T-helper 22 cell (primary cell): Measurements from ENCODE around the gene MTA2.
A peak's percentile ranks its signal among the peaks of the same experiment; 100 is the strongest.
"Not testable (repeated sequence)": the region's sequence is repeated elsewhere in the genome, so short reads cannot be mapped to it uniquely, and the experiment has no call there.

Experiments used
- DNase-seq: peaks from one replicate; pipeline ENCODE4 v3.0.0-alpha.2; 2020; ENCODE audit warnings: low read depth

Gene MTA2

DNA sequence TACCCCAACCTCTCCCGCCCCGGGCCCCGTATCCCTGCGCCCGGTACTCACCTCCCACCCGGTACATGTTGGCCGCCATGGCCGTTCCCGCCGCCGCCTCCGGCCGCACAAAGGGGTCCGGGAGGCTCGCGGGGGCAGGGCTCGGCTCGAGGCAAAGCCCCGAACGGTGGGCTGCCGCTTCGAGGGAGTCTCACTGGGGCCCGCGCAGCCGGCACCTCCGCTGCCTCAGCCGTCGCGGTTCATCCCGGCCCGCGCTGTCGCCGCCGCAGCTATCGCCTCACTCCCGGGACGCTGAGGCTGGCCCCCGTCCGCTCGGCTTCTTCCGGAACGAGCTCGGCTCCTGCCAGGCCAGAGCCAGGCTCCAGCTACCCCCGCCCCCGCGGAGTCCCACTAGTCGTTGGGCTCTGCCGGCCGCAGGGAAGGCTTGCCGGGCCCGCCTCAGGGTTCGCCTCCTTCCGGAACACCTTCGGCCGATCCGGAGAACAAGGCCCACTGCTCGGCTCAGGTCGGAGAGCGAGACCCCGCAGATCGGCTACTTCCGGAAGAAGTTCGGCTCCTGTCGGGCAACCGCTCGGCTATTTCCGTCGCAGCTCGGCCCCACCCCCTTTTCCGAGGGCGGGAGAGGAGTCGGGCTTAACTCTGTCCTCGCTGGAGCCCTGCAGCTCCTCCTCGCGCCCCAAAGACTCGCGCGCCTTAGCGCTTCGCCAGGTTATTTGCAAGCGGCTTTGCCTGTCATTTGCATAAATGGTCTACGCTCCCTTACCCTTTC, at the start of gene MTA2:
MTA2 (minus strand) TSS at position 494 of the 769 bp plus-strand sequence; CDS start at position 79, 415 bp downstream.
- peak; percentile 96 for DNase-seq

- not testable (repeated sequence) for DNase-seq
Measured at GRCh38 chr11:62650283-62650682, 48.6 kb upstream of the MTA2 start.

- DNase-seq: no peak
Measured at GRCh38 chr11:62649486-62649885, 47.8 kb upstream of the MTA2 start.

DNA sequence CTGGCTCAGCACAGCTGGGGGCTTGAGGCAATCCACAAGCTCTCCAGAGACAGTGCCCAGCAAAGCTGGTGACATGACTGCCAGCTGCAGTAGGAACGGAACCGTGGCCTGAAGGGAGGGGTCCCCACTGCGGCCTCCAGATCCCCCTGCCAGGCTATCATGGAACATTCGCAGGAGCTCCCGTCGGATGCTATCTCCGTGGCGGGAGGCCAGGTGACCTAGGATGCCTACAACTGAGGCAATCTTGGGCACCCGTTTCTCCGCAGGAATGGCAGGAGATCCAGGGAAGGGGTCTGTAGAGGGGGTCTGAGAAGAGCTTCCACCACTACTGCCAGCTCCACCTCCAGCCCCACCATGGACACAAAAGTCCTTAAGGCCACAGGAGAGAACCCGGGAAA, 47.3 kb upstream of the MTA2 start:
- DNase-seq: no peak

GRCh38 chr11:62648185-62648966, 46.7 kb upstream of the MTA2 start:
- no peak for DNase-seq

DNA sequence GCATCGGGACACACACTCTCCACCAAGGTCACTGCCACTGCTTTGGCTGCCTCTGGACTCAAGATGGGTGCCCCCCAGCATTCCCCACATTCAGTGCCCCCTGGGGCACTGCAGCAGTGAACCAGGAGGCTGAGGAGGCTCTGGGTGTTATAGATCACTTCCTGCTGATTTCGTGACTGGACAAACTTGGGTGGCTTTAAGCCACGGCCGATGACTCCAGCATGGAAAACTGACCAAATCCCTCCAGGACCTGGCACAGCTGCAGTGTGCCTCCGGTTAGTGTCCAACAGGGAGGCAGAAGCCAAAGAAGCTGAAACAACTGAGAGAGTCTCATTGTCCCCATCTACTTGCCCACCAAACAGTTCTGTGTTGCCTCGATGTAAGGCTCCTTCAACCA, 45.9 kb upstream of the MTA2 start:
- no peak for DNase-seq

DNA sequence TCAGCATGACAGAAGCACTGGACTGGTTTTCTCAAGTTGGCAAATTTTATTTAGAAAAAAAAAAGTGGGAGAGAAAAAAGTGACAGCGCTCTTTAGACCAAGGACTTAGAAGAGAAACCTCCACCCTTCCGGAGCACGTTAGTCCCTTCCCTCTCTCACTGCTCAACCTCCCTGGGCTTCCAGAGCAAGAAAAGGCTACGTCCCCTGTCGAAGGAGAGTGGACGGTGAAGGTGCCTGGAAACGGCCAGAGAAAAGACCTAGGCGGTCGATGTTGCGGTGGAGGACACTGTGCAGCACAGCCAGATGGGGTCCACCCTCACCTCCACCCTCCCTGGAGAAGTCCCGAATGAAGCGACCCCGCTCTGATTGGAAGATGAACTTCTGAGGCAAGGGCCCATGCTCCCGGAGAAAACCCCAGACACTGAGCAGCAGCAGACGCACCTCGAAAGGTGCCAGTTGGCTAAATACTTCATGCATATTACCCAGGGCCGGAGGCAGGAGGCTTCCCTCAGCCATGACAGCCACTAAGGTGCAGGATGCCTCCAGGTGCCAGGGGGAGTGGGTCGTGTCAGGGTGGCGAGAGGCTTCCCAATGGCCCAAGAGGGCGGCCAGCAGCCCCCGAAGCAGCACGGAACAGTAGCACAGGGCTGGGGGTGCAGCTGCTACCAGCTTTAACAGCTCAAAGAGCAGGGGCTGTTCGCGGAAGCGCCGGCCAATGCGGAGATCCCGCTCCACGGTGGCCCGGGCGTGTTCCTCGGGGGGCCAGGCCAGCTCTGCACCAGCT, 45.4 kb upstream of the MTA2 start:
- no peak for DNase-seq

- DNase-seq: peak; percentile 98
Measured at GRCh38 chr11:62645946-62646824, 44.5 kb upstream of the MTA2 start, which contains the start of gene GANAB. GANAB (minus strand) TSS chr11:62646613; CDS start chr11:62646599, 14 bp downstream.

DNA sequence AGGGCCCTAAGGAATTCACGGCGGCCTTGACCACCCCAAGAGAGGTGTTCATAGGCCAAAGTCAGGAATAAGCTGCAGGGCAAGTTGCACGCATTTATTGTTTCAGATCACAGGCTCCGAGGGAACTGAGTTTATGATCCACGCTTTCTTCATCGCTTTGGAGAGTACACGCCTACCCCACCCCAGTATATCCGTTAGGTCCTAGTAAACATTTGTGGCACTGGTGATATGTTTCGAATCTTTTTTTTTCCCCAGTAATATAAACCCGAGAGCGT, 43.9 kb upstream of the MTA2 start:
- DNase-seq: no peak

GRCh38 chr11:62644220-62644619, 42.6 kb upstream of the MTA2 start:
- no peak for DNase-seq

DNA sequence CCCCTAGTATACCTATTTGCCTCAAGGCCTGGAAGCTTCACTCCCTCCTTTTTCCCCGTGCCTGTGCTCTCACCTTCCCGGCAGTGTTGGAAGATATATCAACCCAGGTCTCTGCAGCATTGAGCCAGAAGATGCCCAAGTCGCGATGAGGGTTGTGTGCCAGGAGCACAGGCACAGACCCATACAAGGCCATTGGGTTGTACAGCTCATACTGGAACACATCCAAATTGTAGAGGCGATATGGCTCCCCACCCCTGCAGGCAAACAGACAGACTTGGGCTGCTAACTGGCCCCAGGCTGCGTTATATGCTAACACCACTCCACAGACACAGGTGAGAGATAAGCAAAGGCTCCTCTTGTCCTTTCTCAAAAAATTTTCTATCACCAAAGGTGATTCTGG, 30.8 kb upstream of the MTA2 start:
- DNase-seq: no peak

DNA sequence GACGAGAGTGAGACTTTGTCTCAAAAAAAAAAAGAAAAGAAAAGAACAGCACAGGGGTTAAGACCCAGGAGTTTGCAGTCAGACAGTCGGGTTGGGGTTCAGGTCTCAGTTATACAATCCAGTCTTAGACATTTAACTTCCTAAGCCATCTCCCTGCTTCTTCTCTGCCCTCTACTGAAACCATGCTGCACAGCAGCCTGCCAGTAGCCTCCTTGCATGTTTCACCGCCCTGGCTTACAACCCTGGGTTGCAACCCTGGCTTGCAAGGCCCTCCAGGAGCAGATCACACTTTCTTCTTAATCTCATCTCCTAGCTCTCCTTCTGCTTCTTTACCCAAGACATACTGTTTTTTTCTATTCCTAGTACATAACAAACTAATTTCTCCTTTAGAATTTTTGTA, 26.0 kb upstream of the MTA2 start:
- no peak for DNase-seq

DNA sequence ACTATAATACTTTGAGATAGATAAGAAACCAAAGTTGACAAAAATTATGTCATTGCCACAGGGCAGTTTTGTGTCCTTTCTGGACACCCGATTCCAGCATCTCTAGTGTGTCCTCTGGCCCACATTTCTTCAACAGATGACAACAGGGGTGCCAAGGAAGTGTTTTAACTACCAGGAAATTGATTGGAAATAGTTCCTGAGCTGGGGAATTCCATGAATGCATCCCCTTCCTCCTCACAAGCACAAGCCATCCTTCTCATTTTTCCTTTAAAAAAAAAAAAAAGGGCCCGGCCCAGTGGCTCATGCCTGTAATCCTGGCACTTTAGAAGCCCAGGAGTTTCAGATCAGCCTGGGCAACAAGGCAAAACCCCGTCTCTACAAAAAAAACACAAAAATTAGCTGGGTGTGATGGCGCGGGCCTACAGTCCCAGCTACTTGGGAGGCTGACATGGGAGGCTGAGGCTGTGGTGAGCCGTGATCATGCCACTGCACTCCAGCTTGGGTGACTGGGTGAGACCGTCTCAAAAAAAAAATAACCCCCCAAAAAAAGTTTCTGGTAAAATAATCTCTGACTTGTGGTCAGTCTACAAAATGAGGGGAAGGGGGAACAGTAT, 20.9 kb upstream of the MTA2 start:
- no peak for DNase-seq

GRCh38 chr11:62621567-62622470, 20.2 kb upstream of the MTA2 start, which contains the start of gene B3GAT3:
B3GAT3 (minus strand) TSS chr11:62621986; CDS start chr11:62621947, 39 bp downstream.
- DNase-seq: peak; percentile 97

DNA sequence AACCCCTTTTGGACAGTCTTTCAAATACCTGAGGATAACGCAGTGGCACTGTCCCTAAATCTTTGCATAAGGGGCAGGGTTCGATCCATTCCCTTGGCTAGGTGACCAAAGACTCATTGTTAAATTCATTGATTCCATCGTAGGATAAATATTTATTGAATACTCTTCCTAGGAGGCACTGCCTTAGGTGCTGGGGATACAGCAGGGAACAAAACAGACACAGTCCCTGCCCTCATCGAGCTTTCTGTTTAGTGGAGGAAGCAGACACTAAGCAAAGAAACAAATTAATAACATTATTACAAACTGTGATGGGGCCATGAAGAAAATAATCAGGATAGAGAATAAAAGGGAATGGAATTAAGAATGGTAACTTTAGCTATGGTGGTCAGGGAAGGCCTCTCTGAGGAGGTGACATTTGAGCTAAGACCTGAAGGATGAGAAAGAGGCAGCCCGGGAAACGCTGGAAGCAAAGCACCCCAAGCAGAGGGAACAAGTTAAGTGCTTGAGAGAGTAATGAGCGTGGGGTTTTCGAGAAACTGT, 19.4 kb upstream of the MTA2 start:
- DNase-seq: no peak

DNA sequence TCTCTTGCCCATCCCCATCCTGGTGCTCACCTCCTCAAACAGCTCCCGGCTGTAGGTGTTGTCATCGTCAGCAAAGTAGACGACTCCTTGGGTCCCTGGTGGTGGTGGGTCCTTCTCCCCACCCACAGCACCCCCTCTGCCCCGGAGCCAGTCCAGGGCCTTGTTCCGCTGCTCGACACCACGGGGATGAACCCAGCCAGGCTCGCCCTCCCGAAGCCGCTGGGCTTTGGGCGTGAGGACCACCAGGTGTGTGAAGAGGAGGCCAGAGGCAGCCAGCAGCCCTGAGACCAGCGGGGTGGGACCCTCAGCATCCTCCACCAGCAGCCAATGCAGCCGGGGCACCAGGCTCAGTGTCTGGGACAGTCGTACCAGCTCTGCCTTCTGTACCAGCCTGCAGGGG, 15.3 kb upstream of the MTA2 start:
- DNase-seq: not testable (repeated sequence)

GRCh38 chr11:62615521-62615920, 13.9 kb upstream of the MTA2 start:
- DNase-seq: no peak

DNA sequence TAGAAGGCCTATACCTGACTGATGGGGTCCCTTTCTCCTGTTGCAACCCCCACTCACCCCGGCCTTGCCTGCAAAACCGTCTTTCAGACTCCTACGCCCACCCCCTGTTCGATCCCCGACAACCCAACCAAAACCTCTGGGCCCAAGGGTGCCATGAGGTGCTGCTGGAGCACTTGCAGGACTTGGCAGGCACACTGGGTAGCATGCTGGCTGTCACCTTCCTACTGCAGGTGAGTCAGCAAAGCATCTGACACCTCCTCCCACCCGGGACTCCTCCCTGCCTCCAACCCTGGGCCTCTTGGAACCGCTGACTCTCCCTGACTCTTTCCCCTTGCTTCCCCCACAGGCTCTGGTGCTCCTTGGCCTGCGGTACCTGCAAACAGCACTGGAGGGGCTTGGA, 12.6 kb upstream of the MTA2 start:
- no peak for DNase-seq

- no peak for DNase-seq
Measured at GRCh38 chr11:62613291-62613778, 11.7 kb upstream of the MTA2 start.
